PFSK-1 (cell line): ENCODE results near the gene SLC8A3.

ENCODE experiments used
- FOXP2 ChIP-seq: optimal IDR thresholded peaks from 2 replicates; pipeline ENCODE3; 2011; ENCODE audit warnings: borderline replicate concordance, control low read depth, inconsistent platforms; ENCODE audit not compliant: insufficient read depth; ENCODE audit errors: extremely low read length, extremely low read depth
- POLR2AphosphoS5 ChIP-seq: IDR thresholded peaks from 2 replicates; pipeline ENCODE4 v1.6.1; 2012; ENCODE audit warnings: low read depth, mild to moderate bottlenecking, control low read depth, low read length, moderate library complexity
- REST ChIP-seq, 2 experiments: IDR thresholded peaks; 2 replicates each; pipeline versions ENCODE4 v1.6.1 to v1.8.0; 2011 to 2012; ENCODE audit warnings: low read depth in 2 of 2, low read length in 2 of 2, control low read depth in 1 of 2, inconsistent platforms in 1 of 2, mild to moderate bottlenecking in 1 of 2, moderate library complexity in 1 of 2; ENCODE audit not compliant: insufficient read depth in 1 of 2
- SIN3A ChIP-seq: IDR thresholded peaks from 2 replicates; pipeline ENCODE4 v1.6.1; 2012; ENCODE audit warnings: mild to moderate bottlenecking, low read length, moderate library complexity, borderline replicate concordance; ENCODE audit not compliant: insufficient read depth
- TAF1 ChIP-seq: IDR thresholded peaks from 2 replicates; pipeline ENCODE4 v1.6.1; 2012; ENCODE audit warnings: low read length, control low read depth, borderline replicate concordance; ENCODE audit not compliant: insufficient read depth

The SLC8A3 gene

GRCh38 chr14:70133461-70133860 is 55.3 kb downstream of the SLC8A3 start:
- TF ChIP-seq TAF1 (no peak), SIN3A (no peak), REST (IDR thresholded peaks at IDR 0.05; ENCODE audit: insufficient read depth in 1 of 2, low read depth in 2 of 2, low read length in 2 of 2) (no peak), POLR2AphosphoS5 (no peak), FOXP2 (no peak)

- TF ChIP-seq POLR2AphosphoS5 = no peak
- TF ChIP-seq SIN3A = no peak
- no peak for TF ChIP-seq REST (IDR thresholded peaks at IDR 0.05; ENCODE audit: insufficient read depth in 1 of 2, low read depth in 2 of 2, low read length in 2 of 2)
- no peak for TF ChIP-seq FOXP2
- TF ChIP-seq TAF1 = no peak
Measured at GRCh38 chr14:70130482-70130881, 58.3 kb downstream of the SLC8A3 start.

GRCh38 chr14:70127186-70127585 is 61.6 kb downstream of the SLC8A3 start:
- TF ChIP-seq REST (IDR thresholded peaks at IDR 0.05; ENCODE audit: insufficient read depth in 1 of 2, low read depth in 2 of 2, low read length in 2 of 2) (no peak), POLR2AphosphoS5 (no peak), FOXP2 (no peak), TAF1 (no peak), SIN3A (no peak)

- TF ChIP-seq FOXP2 = no peak
- no peak for TF ChIP-seq POLR2AphosphoS5
- no peak for TF ChIP-seq SIN3A
- TF ChIP-seq TAF1 = no peak
- TF ChIP-seq REST (IDR thresholded peaks at IDR 0.05; ENCODE audit: insufficient read depth in 1 of 2, low read depth in 2 of 2, low read length in 2 of 2) = no peak
Measured at GRCh38 chr14:70123796-70124195, 65.0 kb downstream of the SLC8A3 start.

- no peak for TF ChIP-seq FOXP2
- TF ChIP-seq POLR2AphosphoS5 = no peak
- TF ChIP-seq SIN3A = no peak
- no peak for TF ChIP-seq REST (IDR thresholded peaks at IDR 0.05; ENCODE audit: insufficient read depth in 1 of 2, low read depth in 2 of 2, low read length in 2 of 2)
- TF ChIP-seq TAF1 = no peak
Measured at GRCh38 chr14:70121521-70121920, 67.2 kb downstream of the SLC8A3 start.
